PC-3 (cell line): ENCODE data around the gene IL1F10.

Experiments
- EZH2 ChIP-seq: fragments of 300-600 bp; sonication (generic); IDR thresholded peaks from one replicate; pipeline ENCODE4 v1.6.1; 2017; ENCODE audit warnings: antibody characterized with exemption, mild to moderate bottlenecking, low read length; ENCODE audit not compliant: unreplicated experiment
- TF ChIP-seq, protein P1 (sequence below): fragments of 300-600 bp; sonication (generic); conservative IDR thresholded peaks from 2 replicates; pipeline ENCODE4 v1.5.1; 2017; ENCODE audit warnings: antibody characterized with exemption, low read depth, mild to moderate bottlenecking, low read length

- TF ChIP-seq, protein P1, sequence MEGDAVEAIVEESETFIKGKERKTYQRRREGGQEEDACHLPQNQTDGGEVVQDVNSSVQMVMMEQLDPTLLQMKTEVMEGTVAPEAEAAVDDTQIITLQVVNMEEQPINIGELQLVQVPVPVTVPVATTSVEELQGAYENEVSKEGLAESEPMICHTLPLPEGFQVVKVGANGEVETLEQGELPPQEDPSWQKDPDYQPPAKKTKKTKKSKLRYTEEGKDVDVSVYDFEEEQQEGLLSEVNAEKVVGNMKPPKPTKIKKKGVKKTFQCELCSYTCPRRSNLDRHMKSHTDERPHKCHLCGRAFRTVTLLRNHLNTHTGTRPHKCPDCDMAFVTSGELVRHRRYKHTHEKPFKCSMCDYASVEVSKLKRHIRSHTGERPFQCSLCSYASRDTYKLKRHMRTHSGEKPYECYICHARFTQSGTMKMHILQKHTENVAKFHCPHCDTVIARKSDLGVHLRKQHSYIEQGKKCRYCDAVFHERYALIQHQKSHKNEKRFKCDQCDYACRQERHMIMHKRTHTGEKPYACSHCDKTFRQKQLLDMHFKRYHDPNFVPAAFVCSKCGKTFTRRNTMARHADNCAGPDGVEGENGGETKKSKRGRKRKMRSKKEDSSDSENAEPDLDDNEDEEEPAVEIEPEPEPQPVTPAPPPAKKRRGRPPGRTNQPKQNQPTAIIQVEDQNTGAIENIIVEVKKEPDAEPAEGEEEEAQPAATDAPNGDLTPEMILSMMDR = no peak
- TF ChIP-seq EZH2 = no peak
Measured at GRCh38 chr2:113068706-113069485, 1.1 kb downstream of the IL1F10 start.
